ENCODE results near the gene FAM174B.

The FAM174B gene

DNA sequence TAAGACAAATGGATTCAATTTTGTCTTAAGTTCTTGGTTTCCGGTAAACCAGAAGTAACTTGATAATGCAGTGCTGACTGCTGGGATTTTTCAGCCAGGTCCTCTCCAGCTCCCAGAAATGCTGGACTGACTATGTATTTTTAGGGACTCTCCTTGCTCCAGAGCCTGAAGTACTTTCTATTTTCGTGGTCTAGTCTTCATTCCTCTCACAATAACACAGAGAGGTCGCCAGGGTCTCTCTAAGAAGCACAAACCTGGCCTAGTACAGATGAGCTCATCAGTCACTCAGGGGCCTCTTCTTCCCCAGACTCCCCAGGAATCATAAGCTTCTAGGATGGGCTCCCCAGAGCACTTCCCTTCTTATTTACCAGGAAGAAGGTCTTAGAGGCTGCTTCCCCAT, 85.8 kb downstream of the FAM174B start:
- DNase-seq (ENCODE audit: low read depth), result no peak
